ENCODE results near the gene COMMD2.

- TF ChIP-seq EZH2 (IDR thresholded peaks at IDR 0.05; ENCODE audit: low read length, missing control alignments) (no peak), CTCF (conservative IDR thresholded peaks at IDR 0.05 in 1 of 2, IDR thresholded peaks at IDR 0.05 in 1 of 2; ENCODE audit: low read depth in 1 of 2, low read length in 2 of 2) (no peak)
These were observed 40.4 kb upstream of the COMMD2 start, which contains the start of gene ANKUB1 for GRCh38 chr3:149792452-149793270.
